GM18526 (cell line): Measurements from ENCODE around the gene SLC24A5.

Source experiments
- POLR2A ChIP-seq: IDR thresholded peaks from 3 replicates; pipeline ENCODE4 v1.6.1; 2011; ENCODE audit not compliant: insufficient read length; ENCODE audit errors: extremely low read depth

Gene SLC24A5

GRCh38 chr15:48101376-48101961 lies 19.3 kb upstream of the SLC24A5 start:
- no peak for TF ChIP-seq POLR2A

GRCh38 chr15:48102167-48102566 lies 18.6 kb upstream of the SLC24A5 start:
- TF ChIP-seq POLR2A = no peak

- TF ChIP-seq POLR2A = no peak
Observed at GRCh38 chr15:48103647-48104046, 17.1 kb upstream of the SLC24A5 start.

- no peak for TF ChIP-seq POLR2A
Observed at GRCh38 chr15:48105936-48106335, 14.9 kb upstream of the SLC24A5 start.

- TF ChIP-seq POLR2A = no peak
Observed at GRCh38 chr15:48109212-48109611, 11.6 kb upstream of the SLC24A5 start.

GRCh38 chr15:48109856-48110531 lies 10.8 kb upstream of the SLC24A5 start:
- no peak for TF ChIP-seq POLR2A

GRCh38 chr15:48112242-48112641 lies 8.5 kb upstream of the SLC24A5 start:
- no peak for TF ChIP-seq POLR2A

GRCh38 chr15:48119277-48119676 lies 1.5 kb upstream of the SLC24A5 start:
- TF ChIP-seq POLR2A = no peak

- no peak for TF ChIP-seq POLR2A
Observed at GRCh38 chr15:48121849-48122248, 1.1 kb downstream of the SLC24A5 start.

GRCh38 chr15:48126667-48127355 lies 6.0 kb downstream of the SLC24A5 start:
- no peak for TF ChIP-seq POLR2A

- TF ChIP-seq POLR2A = no peak
Observed at GRCh38 chr15:48131324-48131723, 10.5 kb downstream of the SLC24A5 start.

GRCh38 chr15:48132874-48133273 lies 12.1 kb downstream of the SLC24A5 start:
- TF ChIP-seq POLR2A = no peak

GRCh38 chr15:48143856-48144255 lies 23.1 kb downstream of the SLC24A5 start:
- no peak for TF ChIP-seq POLR2A

- no peak for TF ChIP-seq POLR2A
Observed at GRCh38 chr15:48144889-48145288, 24.1 kb downstream of the SLC24A5 start.

- TF ChIP-seq POLR2A = no peak
Observed at GRCh38 chr15:48145923-48146322, 25.1 kb downstream of the SLC24A5 start.

- no peak for TF ChIP-seq POLR2A
Observed at GRCh38 chr15:48147358-48147757, 26.6 kb downstream of the SLC24A5 start.
